Trophoblast cell (in vitro differentiated cells and primary cell): Measurements from ENCODE around the gene TVP23A.
"Not testable (repeated sequence)": the region's sequence is repeated elsewhere in the genome, so short reads cannot be mapped to it uniquely, and the experiment has no call there.

Experiments
- DNase-seq, 2 donors: peaks; one replicate each; pipeline ENCODE4 v3.0.0-alpha.2; 2016
- H2AFZ ChIP-seq: 2 replicates; pipeline ENCODE4 v1.6.1; 2013; ENCODE audit warnings: low read length, moderate library complexity, mild to moderate bottlenecking; ENCODE audit not compliant: insufficient read depth, poor library complexity
- H2AK5ac ChIP-seq: 2 replicates; pipeline ENCODE4 v1.6.1; 2013; ENCODE audit warnings: mild to moderate bottlenecking, low read length
- H2BK120ac ChIP-seq: 2 replicates; pipeline ENCODE4 v1.6.1; 2013; ENCODE audit warnings: low read length, mild to moderate bottlenecking, moderate library complexity; ENCODE audit not compliant: insufficient read depth, poor library complexity
- H2BK12ac ChIP-seq: 2 replicates; pipeline ENCODE4 v1.6.1; 2013; ENCODE audit warnings: mild to moderate bottlenecking, low read length, moderate library complexity
- H2BK5ac ChIP-seq: 2 replicates; pipeline ENCODE4 v1.6.1; 2013; ENCODE audit warnings: low read length, low read depth, moderate library complexity, mild to moderate bottlenecking; ENCODE audit not compliant: poor library complexity
- H3K14ac ChIP-seq: 2 replicates; pipeline ENCODE4 v1.6.1; 2013; ENCODE audit warnings: mild to moderate bottlenecking, low read length
- H3K18ac ChIP-seq: 2 replicates; pipeline ENCODE4 v1.6.1; 2013; ENCODE audit warnings: mild to moderate bottlenecking, low read length
- H3K23ac ChIP-seq: 2 replicates; pipeline ENCODE4 v1.6.1; 2013; ENCODE audit warnings: low read length
- H3K27ac ChIP-seq: 2 replicates; pipeline ENCODE4 v1.5.1; 2013; ENCODE audit warnings: low read depth, mild to moderate bottlenecking, inconsistent platforms, low read length, moderate library complexity
- H3K27me3 ChIP-seq: 2 replicates; pipeline ENCODE4 v1.6.1; 2013; ENCODE audit warnings: inconsistent platforms, mild to moderate bottlenecking, low read length, moderate library complexity; ENCODE audit not compliant: insufficient read depth
- H3K36me3 ChIP-seq, 2 experiments: 1 replicate in 1 of 2; 2 replicates in 1 of 2; pipeline ENCODE4 v1.6.1; 2013; ENCODE audit warnings: low read length in 2 of 2, mild to moderate bottlenecking in 2 of 2, moderate library complexity in 1 of 2; ENCODE audit not compliant: insufficient read depth in 2 of 2, control insufficient read depth in 1 of 2
- H3K4ac ChIP-seq: 2 replicates; pipeline ENCODE4 v1.6.1; 2013; ENCODE audit warnings: low read depth, mild to moderate bottlenecking, low read length, moderate library complexity
- H3K4me1 ChIP-seq, 2 experiments: 1 replicate in 1 of 2; 2 replicates in 1 of 2; pipeline ENCODE4 v1.6.1; 2013; ENCODE audit warnings: low read length in 2 of 2, mild to moderate bottlenecking in 2 of 2, moderate library complexity in 1 of 2; ENCODE audit not compliant: insufficient read depth in 2 of 2, control insufficient read depth in 1 of 2
- H3K4me2 ChIP-seq: 2 replicates; pipeline ENCODE4 v1.6.1; 2013; ENCODE audit warnings: inconsistent platforms, mild to moderate bottlenecking, low read length, moderate library complexity
- H3K4me3 ChIP-seq: 2 replicates; pipeline ENCODE4 v1.5.1; 2013; ENCODE audit warnings: mild to moderate bottlenecking, low read depth, low read length, inconsistent platforms
- H3K79me1 ChIP-seq: one replicate; pipeline ENCODE4 v1.6.1; 2013; ENCODE audit warnings: low read length
- H3K79me2 ChIP-seq: 2 replicates; pipeline ENCODE4 v1.6.1; 2013; ENCODE audit warnings: low read length, mild to moderate bottlenecking; ENCODE audit not compliant: control insufficient read depth, insufficient read depth, poor library complexity
- H3K9ac ChIP-seq: 2 replicates; pipeline ENCODE4 v1.6.1; 2013; ENCODE audit warnings: mild to moderate bottlenecking, low read length
- H3K9me3 ChIP-seq: 2 replicates; pipeline ENCODE4 v1.6.1; 2013; ENCODE audit warnings: low read depth, mild to moderate bottlenecking, control low read depth, inconsistent platforms, low read length; ENCODE audit not compliant: insufficient read depth
- H4K12ac ChIP-seq: 2 replicates; pipeline ENCODE4 v1.6.1; 2013; ENCODE audit warnings: low read depth, mild to moderate bottlenecking, low read length, moderate library complexity
- H4K8ac ChIP-seq: 2 replicates; pipeline ENCODE4 v1.6.1; 2013; ENCODE audit warnings: low read depth, mild to moderate bottlenecking, low read length, moderate library complexity
- H4K91ac ChIP-seq: one replicate; pipeline ENCODE4 v1.6.1; 2013; ENCODE audit warnings: low read depth, mild to moderate bottlenecking, low read length, moderate library complexity
- WGBS: extraction: QIAGEN DNeasy Blood & Tissue Kit; methylation state at CpG from one replicate; pipeline ENCODE4 v1.1.7; 2013; ENCODE audit warnings: missing lambda C conversion rate; ENCODE audit not compliant: insufficient read length, insufficient coverage; ENCODE audit errors: extremely low coverage; 5-methylcytosine and 5-hydroxymethylcytosine counted together

The TVP23A gene

GRCh38 chr16:10741844-10742243 is 76.8 kb downstream of the TVP23A start:
- Histone ChIP-seq H3K23ac (no peak overlapping the region), H3K14ac (no peak overlapping the region), H3K4me1 (peaks cover 7 to 12% of the 10 kb centered on the region in 2 experiments), H2BK5ac (no peak overlapping the region), H2AFZ (no peak overlapping the region), H3K4me3 (no peak overlapping the region), H3K27me3 (no peaks in the 10 kb centered on the region), H4K12ac (no peak overlapping the region), H3K9ac (no peak overlapping the region), H3K4me2 (no peak overlapping the region), H3K9me3 (peaks cover 2% of the 10 kb centered on the region), H2AK5ac (no peak overlapping the region), H3K4ac (no peak overlapping the region), H3K27ac (no peak overlapping the region), H3K18ac (no peak overlapping the region), H4K8ac (no peak overlapping the region), H3K36me3 (no peaks in the 10 kb centered on the region), H3K79me1 (peaks cover 11% of the 10 kb centered on the region), H2BK120ac (no peak overlapping the region), H3K79me2 (peaks cover 4% of the 10 kb centered on the region), H4K91ac (no peak overlapping the region), H2BK12ac (no peak overlapping the region)
- WGBS: no CpG with 5 or more reads among the region's 4 CpGs
- no peak for DNase-seq

- H3K36me3 ChIP-seq, H3K23ac ChIP-seq, H3K4ac ChIP-seq, H4K8ac ChIP-seq, H3K27ac ChIP-seq, H2AK5ac ChIP-seq, H3K9ac ChIP-seq, H3K9me3 ChIP-seq, H3K4me2 ChIP-seq, H2BK12ac ChIP-seq, H2BK5ac ChIP-seq, H2AFZ ChIP-seq, H3K79me2 ChIP-seq, H3K14ac ChIP-seq, H4K91ac ChIP-seq, H3K27me3 ChIP-seq, H3K18ac ChIP-seq, DNase-seq, H3K4me3 ChIP-seq, H2BK120ac ChIP-seq, H4K12ac ChIP-seq: not testable (repeated sequence)
- Histone ChIP-seq H3K4me1 (peaks cover 7 to 11% of the 10 kb centered on the region in 2 experiments), H3K79me1 (peaks cover 11% of the 10 kb centered on the region)
- no CpG with 5 or more reads among the region's 10 CpGs for WGBS
Observed at GRCh38 chr16:10741249-10741648, 77.3 kb downstream of the TVP23A start.

GRCh38 chr16:10740845-10741208 is 77.8 kb downstream of the TVP23A start:
- H3K36me3 ChIP-seq: no peaks in the 10 kb centered on the region
- no peak overlapping the region for H3K9ac ChIP-seq
- no peak overlapping the region for H2AK5ac ChIP-seq
- H2BK5ac ChIP-seq: no peak overlapping the region
- no peak overlapping the region for H3K4me2 ChIP-seq
- no peak overlapping the region for H2AFZ ChIP-seq
- no peak overlapping the region for H3K14ac ChIP-seq
- H3K9me3 ChIP-seq: peaks cover 2% of the 10 kb centered on the region
- no peak for DNase-seq
- H3K27ac ChIP-seq: no peak overlapping the region
- peaks cover 11% of the 10 kb centered on the region for H3K79me1 ChIP-seq
- H2BK12ac ChIP-seq: no peak overlapping the region
- H3K79me2 ChIP-seq: peaks cover 4% of the 10 kb centered on the region
- H3K4me1 ChIP-seq: peaks cover 7 to 9% of the 10 kb centered on the region in 2 experiments
- H3K18ac ChIP-seq: no peak overlapping the region
- no peak overlapping the region for H4K91ac ChIP-seq
- H3K23ac ChIP-seq: no peak overlapping the region
- H4K12ac ChIP-seq: no peak overlapping the region
- WGBS: no CpG with 5 or more reads among the region's 2 CpGs
- H4K8ac ChIP-seq: no peak overlapping the region
- H3K27me3 ChIP-seq: no peaks in the 10 kb centered on the region
- H3K4ac ChIP-seq: no peak overlapping the region
- H3K4me3 ChIP-seq: no peak overlapping the region
- no peak overlapping the region for H2BK120ac ChIP-seq

- H3K9ac ChIP-seq: no peak overlapping the region
- H3K4me1 ChIP-seq: peaks cover 7 to 9% of the 10 kb centered on the region in 2 experiments
- H2BK120ac ChIP-seq: no peak overlapping the region
- peaks cover 2% of the 10 kb centered on the region for H3K9me3 ChIP-seq
- no peak overlapping the region for H2AFZ ChIP-seq
- H3K79me2 ChIP-seq: peaks cover 4% of the 10 kb centered on the region
- no peak overlapping the region for H3K4me2 ChIP-seq
- H3K14ac ChIP-seq: no peak overlapping the region
- no CpG with 5 or more reads among the region's 10 CpGs for WGBS
- no peaks in the 10 kb centered on the region for H3K27me3 ChIP-seq
- no peak overlapping the region for H2BK5ac ChIP-seq
- H3K18ac ChIP-seq: no peak overlapping the region
- no peak overlapping the region for H3K4me3 ChIP-seq
- H2BK12ac ChIP-seq: no peak overlapping the region
- peaks cover 11% of the 10 kb centered on the region for H3K79me1 ChIP-seq
- H2AK5ac ChIP-seq: no peak overlapping the region
- H4K12ac ChIP-seq: no peak overlapping the region
- no peak overlapping the region for H3K27ac ChIP-seq
- no peak overlapping the region for H4K8ac ChIP-seq
- H4K91ac ChIP-seq: no peak overlapping the region
- no peak overlapping the region for H3K4ac ChIP-seq
- DNase-seq: no peak
- H3K36me3 ChIP-seq: no peaks in the 10 kb centered on the region
- H3K23ac ChIP-seq: no peak overlapping the region
Observed at GRCh38 chr16:10740000-10740844, 78.4 kb downstream of the TVP23A start.
